ENCODE measurements around the gene NBPF20.
"Not testable (repeated sequence)": the region's sequence is repeated elsewhere in the genome, so short reads cannot be mapped to it uniquely, and the experiment has no call there.

DNA sequence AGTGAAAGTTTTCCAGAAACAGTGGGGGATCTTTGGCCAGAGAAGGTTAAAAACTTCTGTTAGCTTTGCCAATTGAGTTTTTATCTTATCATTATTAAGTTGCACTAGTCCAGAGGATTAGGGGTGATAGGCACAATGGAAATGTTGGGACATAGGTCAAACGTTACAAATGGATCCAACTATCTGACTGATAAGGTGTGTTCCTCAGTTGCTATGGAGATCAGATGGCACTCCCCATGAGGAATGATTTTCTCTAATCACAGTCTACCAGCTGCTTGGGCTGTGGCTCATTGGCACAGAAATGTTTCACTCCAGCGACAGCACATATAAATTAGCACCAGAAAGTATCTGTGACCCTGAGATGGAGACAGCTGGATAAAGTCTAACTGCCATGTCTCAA, 47.3 kb upstream of the NBPF20 start:
- TF ChIP-seq, protein P1, sequence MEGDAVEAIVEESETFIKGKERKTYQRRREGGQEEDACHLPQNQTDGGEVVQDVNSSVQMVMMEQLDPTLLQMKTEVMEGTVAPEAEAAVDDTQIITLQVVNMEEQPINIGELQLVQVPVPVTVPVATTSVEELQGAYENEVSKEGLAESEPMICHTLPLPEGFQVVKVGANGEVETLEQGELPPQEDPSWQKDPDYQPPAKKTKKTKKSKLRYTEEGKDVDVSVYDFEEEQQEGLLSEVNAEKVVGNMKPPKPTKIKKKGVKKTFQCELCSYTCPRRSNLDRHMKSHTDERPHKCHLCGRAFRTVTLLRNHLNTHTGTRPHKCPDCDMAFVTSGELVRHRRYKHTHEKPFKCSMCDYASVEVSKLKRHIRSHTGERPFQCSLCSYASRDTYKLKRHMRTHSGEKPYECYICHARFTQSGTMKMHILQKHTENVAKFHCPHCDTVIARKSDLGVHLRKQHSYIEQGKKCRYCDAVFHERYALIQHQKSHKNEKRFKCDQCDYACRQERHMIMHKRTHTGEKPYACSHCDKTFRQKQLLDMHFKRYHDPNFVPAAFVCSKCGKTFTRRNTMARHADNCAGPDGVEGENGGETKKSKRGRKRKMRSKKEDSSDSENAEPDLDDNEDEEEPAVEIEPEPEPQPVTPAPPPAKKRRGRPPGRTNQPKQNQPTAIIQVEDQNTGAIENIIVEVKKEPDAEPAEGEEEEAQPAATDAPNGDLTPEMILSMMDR (IDR thresholded peaks at IDR 0.05): not testable (repeated sequence)
- TF ChIP-seq EZH2, EZH2phosphoT487 (IDR thresholded peaks at IDR 0.05): not testable (repeated sequence)

Data from neural progenitor cell (in vitro differentiated cells).